ENCODE results near the gene CDRT15.
A peak's percentile ranks its signal among the peaks of the same experiment; 100 is the strongest.
"Not testable (repeated sequence)": the region's sequence is repeated elsewhere in the genome, so short reads cannot be mapped to it uniquely, and the experiment has no call there.

CDRT15 gene

GRCh38 chr17:14206891-14207290 is 29.8 kb downstream of the CDRT15 start:
- DNase-seq (ENCODE audit: low read depth), result no peak

- peak; percentile 62 for DNase-seq (ENCODE audit: low read depth)
These were observed 30.6 kb downstream of the CDRT15 start for GRCh38 chr17:14205992-14206461.

GRCh38 chr17:14205380-14205779 is 31.3 kb downstream of the CDRT15 start:
- DNase-seq (ENCODE audit: low read depth), result no peak

- no peak for DNase-seq (ENCODE audit: low read depth)
These were observed 32.1 kb downstream of the CDRT15 start for GRCh38 chr17:14204546-14204945.

GRCh38 chr17:14204084-14204483 is 32.6 kb downstream of the CDRT15 start:
- no peak for DNase-seq (ENCODE audit: low read depth)

GRCh38 chr17:14203388-14203787 is 33.3 kb downstream of the CDRT15 start:
- no peak for DNase-seq (ENCODE audit: low read depth)

- no peak for DNase-seq (ENCODE audit: low read depth)
These were observed 34.1 kb downstream of the CDRT15 start for GRCh38 chr17:14202388-14203166.

- DNase-seq (ENCODE audit: low read depth), result no peak
These were observed 34.7 kb downstream of the CDRT15 start for GRCh38 chr17:14201988-14202380.

- DNase-seq (ENCODE audit: low read depth), result no peak
These were observed 35.4 kb downstream of the CDRT15 start for GRCh38 chr17:14201021-14201987.

GRCh38 chr17:14200354-14200753 is 36.3 kb downstream of the CDRT15 start:
- no peak for DNase-seq (ENCODE audit: low read depth)

- no peak for DNase-seq (ENCODE audit: low read depth)
These were observed 37.1 kb downstream of the CDRT15 start for GRCh38 chr17:14199601-14200000.

- DNase-seq (ENCODE audit: low read depth), result no peak
These were observed 38.1 kb downstream of the CDRT15 start for GRCh38 chr17:14198575-14198974.

- DNase-seq (ENCODE audit: low read depth), result no peak
These were observed 38.6 kb downstream of the CDRT15 start for GRCh38 chr17:14198013-14198412.

GRCh38 chr17:14197586-14197985 is 39.1 kb downstream of the CDRT15 start:
- peak; percentile 31 for DNase-seq (ENCODE audit: low read depth)

- DNase-seq (ENCODE audit: low read depth), result no peak
These were observed 39.6 kb downstream of the CDRT15 start for GRCh38 chr17:14197057-14197456.

- no peak for DNase-seq (ENCODE audit: low read depth)
These were observed 40.2 kb downstream of the CDRT15 start for GRCh38 chr17:14196377-14196997.

- DNase-seq (ENCODE audit: low read depth), result not testable (repeated sequence)
These were observed 43.9 kb downstream of the CDRT15 start for GRCh38 chr17:14192636-14193344.

- DNase-seq (ENCODE audit: low read depth), result not testable (repeated sequence)
These were observed 44.6 kb downstream of the CDRT15 start for GRCh38 chr17:14192039-14192438.

GRCh38 chr17:14191469-14191868 is 45.2 kb downstream of the CDRT15 start:
- not testable (repeated sequence) for DNase-seq (ENCODE audit: low read depth)

- DNase-seq (ENCODE audit: low read depth), result not testable (repeated sequence)
These were observed 45.9 kb downstream of the CDRT15 start for GRCh38 chr17:14190774-14191173.

- DNase-seq (ENCODE audit: low read depth), result not testable (repeated sequence)
These were observed 50.2 kb downstream of the CDRT15 start for GRCh38 chr17:14186443-14186842.

Measured in activated T-helper 9 cell treated with anti-CD3 and anti-CD28 coated beads, Interleukin-2, amount 50 U/mL, for 16 hours (primary cell).